HepG2 (cell line): ENCODE measurements around the gene UGT2A3. TPM values are rescaled to one million over a fixed set of nuclear protein-coding genes. Genes with fewer than 3 reads are reported as not detected.

Experiments
- CBFB ChIP-seq: sonication (generic); formaldehyde crosslinking; IDR thresholded peaks from 2 replicates; pipeline ENCODE4 v1.4.0; 2020; ENCODE audit warnings: missing genetic modification reagents
- EP300 ChIP-seq, 3 experiments: sonication (generic) in 1 of 3; formaldehyde crosslinking in 1 of 3; IDR thresholded peaks; 2 replicates each; pipeline versions ENCODE4 v1.5.1 to v1.6.1; 2011 to 2020; ENCODE audit warnings: low read depth in 2 of 3, low read length in 2 of 3, borderline replicate concordance in 1 of 3, improper control_type of control experiment in 1 of 3, mild to moderate bottlenecking in 1 of 3, missing genetic modification reagents in 1 of 3, moderate library complexity in 1 of 3
- ERF ChIP-seq: IDR thresholded peaks from 2 replicates; pipeline ENCODE4 v1.6.1; 2018; ENCODE audit warnings: missing biosample characterization, missing genetic modification reagents
- FOXA1 ChIP-seq, 2 experiments: fragments of 450-650 bp in 1 of 2; sonication (generic) in 1 of 2; formaldehyde crosslinking in 1 of 2; IDR thresholded peaks; 2 replicates each; pipeline versions ENCODE4 v1.4.0 to v1.6.1; 2016 to 2020; ENCODE audit warnings: missing genetic modification reagents in 1 of 2
- KLF13 ChIP-seq: sonication (generic); formaldehyde crosslinking; IDR thresholded peaks from 2 replicates; pipeline ENCODE4 v1.4.0; 2020; ENCODE audit warnings: mild to moderate bottlenecking, missing genetic modification reagents
- KLF16 ChIP-seq, 2 experiments: sonication (generic) in 1 of 2; formaldehyde crosslinking in 1 of 2; IDR thresholded peaks; 2 replicates each; pipeline versions ENCODE4 v1.6.1 to v1.8.0; 2016 to 2023; ENCODE audit warnings: missing genetic modification reagents in 2 of 2, missing compliant biosample characterization in 1 of 2
- MEIS1 ChIP-seq: sonication (generic); formaldehyde crosslinking; IDR thresholded peaks from 2 replicates; pipeline ENCODE4 v1.9.0; 2021; ENCODE audit warnings: mild to moderate bottlenecking, missing genetic modification reagents, moderate library complexity, borderline replicate concordance
- MTA3 ChIP-seq: sonication (generic); formaldehyde crosslinking; IDR thresholded peaks from 2 replicates; pipeline ENCODE4 v1.4.0; 2020; ENCODE audit warnings: missing genetic modification reagents
- NCOA1 ChIP-seq: sonication (generic); formaldehyde crosslinking; IDR thresholded peaks from 2 replicates; pipeline ENCODE4 v1.9.0; 2021; ENCODE audit warnings: missing genetic modification reagents
- PHF21A ChIP-seq: sonication (generic); formaldehyde crosslinking; IDR thresholded peaks from 2 replicates; pipeline ENCODE4 v1.5.0; 2020; ENCODE audit warnings: mild to moderate bottlenecking, missing genetic modification reagents
- RXRB ChIP-seq: IDR thresholded peaks from 2 replicates; pipeline ENCODE4 v1.6.1; 2016; ENCODE audit warnings: borderline replicate concordance, missing genetic modification reagents, missing compliant biosample characterization
- THAP11 ChIP-seq: IDR thresholded peaks from 2 replicates; pipeline ENCODE4 v1.6.1; 2016; ENCODE audit warnings: missing biosample characterization, missing genetic modification reagents
- ZNF839 ChIP-seq: sonication (generic); formaldehyde crosslinking; IDR thresholded peaks from 2 replicates; pipeline ENCODE4 v1.4.0; 2020; ENCODE audit warnings: missing genetic modification reagents, mild to moderate bottlenecking, borderline replicate concordance
- ZSCAN29 ChIP-seq: sonication (generic); formaldehyde crosslinking; conservative IDR thresholded peaks from 2 replicates; pipeline ENCODE4 v1.4.0; 2020; ENCODE audit warnings: mild to moderate bottlenecking, missing genetic modification reagents
- polyA plus RNA-seq, 8 experiments: library from polyadenylated mRNA; depleted of rRNA in 3 of 8; stranded (reverse) in 7 of 8; unstranded in 1 of 8; fragments of >200 nt; fragmentation: Illumina TruSeq in 4 of 8; extraction: Trizol in 4 of 8; gene quantifications; 2 replicates each; pipeline versions ENCODE4 v1.2.1 to v1.2.3, GENCODE V29; 2011 to 2016; ENCODE audit warnings: low read depth in 4 of 8, missing spikeins in 1 of 8, mixed read lengths in 1 of 8; ENCODE audit not compliant: insufficient read depth in 1 of 8
- total RNA-seq, 5 experiments: library from RNA; depleted of rRNA; stranded (reverse); fragments of >200 nt; fragmentation: Illumina TruSeq; extraction: Trizol; gene quantifications; 2 replicates each; pipeline ENCODE4 v1.2.3, GENCODE V29; 2016; ENCODE audit warnings: low read depth in 1 of 5
- TF ChIP-seq, protein P1 (sequence below): sonication (generic); formaldehyde crosslinking; IDR thresholded peaks from 2 replicates; pipeline ENCODE4 v1.4.0; 2020; ENCODE audit warnings: missing genetic modification reagents
- TF ChIP-seq, protein P2 (sequence below): IDR thresholded peaks from 2 replicates; pipeline ENCODE4 v1.6.1; 2016; ENCODE audit warnings: mild to moderate bottlenecking
- TF ChIP-seq, protein P3 (sequence below): sonication (generic); formaldehyde crosslinking; IDR thresholded peaks from 2 replicates; pipeline ENCODE4 v1.5.1; 2020; ENCODE audit warnings: mild to moderate bottlenecking, missing genetic modification reagents, borderline replicate concordance
- TF ChIP-seq, protein P4 (sequence below): sonication (generic); formaldehyde crosslinking; IDR thresholded peaks from 2 replicates; pipeline ENCODE4 v1.4.0; 2020; ENCODE audit warnings: missing genetic modification reagents
- TF ChIP-seq, protein P5 (sequence below): sonication (generic); formaldehyde crosslinking; conservative IDR thresholded peaks from 2 replicates; pipeline ENCODE4 v1.4.0; 2020; ENCODE audit warnings: mild to moderate bottlenecking, missing genetic modification reagents, moderate library complexity

Gene UGT2A3
- total and polyA plus RNA-seq, 2 of the 13 experiments (the other 11 are each of a cell fraction or from before 2014, with no cell fraction given), result 61.3 to 97.2 TPM

DNA sequence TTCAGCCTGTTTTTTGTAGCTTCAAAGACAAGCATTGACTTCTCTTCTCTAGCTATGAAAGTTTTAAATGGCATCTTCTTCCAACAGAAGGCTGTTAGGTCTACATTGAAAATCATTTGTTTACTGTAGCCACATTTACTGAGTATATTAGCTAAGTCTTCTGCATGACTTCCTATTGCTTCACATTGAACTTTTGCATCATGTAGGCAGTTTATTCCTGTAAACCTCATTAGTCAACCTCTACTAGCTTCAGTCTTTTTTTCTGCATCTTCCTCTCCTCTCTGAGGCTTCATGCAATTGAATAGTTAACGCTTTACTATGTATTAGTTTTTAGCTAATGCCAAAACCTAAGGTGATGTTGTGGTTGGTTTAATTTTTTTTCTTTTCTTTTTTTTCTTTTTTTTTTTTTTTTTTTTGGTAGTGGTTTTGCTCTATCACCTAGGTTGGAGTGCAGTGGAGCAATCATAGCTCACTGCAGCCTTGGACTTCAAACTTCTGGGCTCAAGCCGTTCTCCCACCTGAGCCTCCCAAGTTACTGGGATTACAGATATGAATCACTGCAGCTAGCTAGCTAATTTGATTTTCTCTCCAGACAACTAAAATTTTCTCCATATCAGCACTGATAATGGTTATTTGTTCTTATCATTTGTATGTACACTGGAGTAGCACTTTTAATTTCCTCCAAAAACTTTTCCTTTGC, 3.4 kb downstream of the UGT2A3 start (continued):
- TF ChIP-seq KLF13 (no peak), ERF (CRISPR knock-in tag) (peak; percentile 52), RXRB (peak; percentile 55; the same call in 1 of the 2 replicates), MTA3 (CRISPR knock-in tag) (no peak), THAP11 (CRISPR knock-in tag) (peak; percentile 56; the same call in 1 of the 2 replicates), ZNF839 (CRISPR knock-in tag) (no peak), MEIS1 (CRISPR knock-in tag) (no peak), KLF16 (CRISPR knock-in tag; IDR thresholded peaks at IDR 0.05) (peak in 1 of 2 experiments; percentile 84; a peak in 2 of 4 replicates), ZSCAN29 (CRISPR knock-in tag) (no peak), PHF21A (peak; percentile 56), NCOA1 (CRISPR knock-in tag) (no peak), EP300 (IDR thresholded peaks at IDR 0.05; ENCODE audit: low read depth in 2 of 2, low read length in 2 of 2) (peak in 1 of 2 experiments; percentile 75; a peak in 1 of 4 replicates), EP300 (CRISPR knock-in tag; IDR thresholded peaks at IDR 0.05; ENCODE audit: borderline replicate concordance) (peak; percentile 74; the same call in 1 of the 2 replicates), FOXA1 (IDR thresholded peaks at IDR 0.05) (no peak), FOXA1 (CRISPR knock-in tag; IDR thresholded peaks at IDR 0.05) (peak; percentile 70), CBFB (CRISPR knock-in tag) (0 out of 2 replicates have a peak, but pooled peaks have one; percentile 24)
- TF ChIP-seq, protein P1, sequence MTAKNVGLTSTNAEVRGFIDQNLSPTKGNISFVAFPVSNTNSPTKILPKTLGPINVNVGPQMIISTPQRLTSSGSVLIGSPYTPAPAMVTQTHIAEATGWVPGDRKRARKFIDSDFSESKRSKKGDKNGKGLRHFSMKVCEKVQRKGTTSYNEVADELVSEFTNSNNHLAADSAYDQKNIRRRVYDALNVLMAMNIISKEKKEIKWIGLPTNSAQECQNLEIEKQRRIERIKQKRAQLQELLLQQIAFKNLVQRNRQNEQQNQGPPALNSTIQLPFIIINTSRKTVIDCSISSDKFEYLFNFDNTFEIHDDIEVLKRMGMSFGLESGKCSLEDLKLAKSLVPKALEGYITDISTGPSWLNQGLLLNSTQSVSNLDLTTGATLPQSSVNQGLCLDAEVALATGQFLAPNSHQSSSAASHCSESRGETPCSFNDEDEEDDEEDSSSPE (CRISPR knock-in tag), result no peak
- TF ChIP-seq, protein P2, sequence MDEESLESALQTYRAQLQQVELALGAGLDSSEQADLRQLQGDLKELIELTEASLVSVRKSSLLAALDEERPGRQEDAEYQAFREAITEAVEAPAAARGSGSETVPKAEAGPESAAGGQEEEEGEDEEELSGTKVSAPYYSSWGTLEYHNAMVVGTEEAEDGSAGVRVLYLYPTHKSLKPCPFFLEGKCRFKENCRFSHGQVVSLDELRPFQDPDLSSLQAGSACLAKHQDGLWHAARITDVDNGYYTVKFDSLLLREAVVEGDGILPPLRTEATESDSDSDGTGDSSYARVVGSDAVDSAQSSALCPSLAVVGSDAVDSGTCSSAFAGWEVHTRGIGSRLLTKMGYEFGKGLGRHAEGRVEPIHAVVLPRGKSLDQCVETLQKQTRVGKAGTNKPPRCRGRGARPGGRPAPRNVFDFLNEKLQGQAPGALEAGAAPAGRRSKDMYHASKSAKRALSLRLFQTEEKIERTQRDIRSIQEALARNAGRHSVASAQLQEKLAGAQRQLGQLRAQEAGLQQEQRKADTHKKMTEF (CRISPR knock-in tag), result 0 out of 2 replicates have a peak, but pooled peaks have one; percentile 58
- TF ChIP-seq, protein P3, sequence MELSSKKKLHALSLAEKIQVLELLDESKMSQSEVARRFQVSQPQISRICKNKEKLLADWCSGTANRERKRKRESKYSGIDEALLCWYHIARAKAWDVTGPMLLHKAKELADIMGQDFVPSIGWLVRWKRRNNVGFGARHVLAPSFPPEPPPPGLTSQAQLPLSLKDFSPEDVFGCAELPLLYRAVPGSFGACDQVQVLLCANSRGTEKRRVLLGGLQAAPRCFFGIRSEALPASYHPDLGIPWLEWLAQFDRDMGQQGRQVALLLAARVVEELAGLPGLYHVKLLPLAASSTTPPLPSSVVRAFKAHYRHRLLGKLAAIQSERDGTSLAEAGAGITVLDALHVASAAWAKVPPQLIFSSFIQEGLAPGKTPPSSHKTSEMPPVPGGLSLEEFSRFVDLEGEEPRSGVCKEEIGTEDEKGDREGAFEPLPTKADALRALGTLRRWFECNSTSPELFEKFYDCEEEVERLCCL (CRISPR knock-in tag), result no peak
- TF ChIP-seq, protein P4, sequence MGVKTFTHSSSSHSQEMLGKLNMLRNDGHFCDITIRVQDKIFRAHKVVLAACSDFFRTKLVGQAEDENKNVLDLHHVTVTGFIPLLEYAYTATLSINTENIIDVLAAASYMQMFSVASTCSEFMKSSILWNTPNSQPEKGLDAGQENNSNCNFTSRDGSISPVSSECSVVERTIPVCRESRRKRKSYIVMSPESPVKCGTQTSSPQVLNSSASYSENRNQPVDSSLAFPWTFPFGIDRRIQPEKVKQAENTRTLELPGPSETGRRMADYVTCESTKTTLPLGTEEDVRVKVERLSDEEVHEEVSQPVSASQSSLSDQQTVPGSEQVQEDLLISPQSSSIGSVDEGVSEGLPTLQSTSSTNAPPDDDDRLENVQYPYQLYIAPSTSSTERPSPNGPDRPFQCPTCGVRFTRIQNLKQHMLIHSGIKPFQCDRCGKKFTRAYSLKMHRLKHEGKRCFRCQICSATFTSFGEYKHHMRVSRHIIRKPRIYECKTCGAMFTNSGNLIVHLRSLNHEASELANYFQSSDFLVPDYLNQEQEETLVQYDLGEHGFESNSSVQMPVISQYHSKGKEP (CRISPR knock-in tag), result no peak
- TF ChIP-seq, protein P5, sequence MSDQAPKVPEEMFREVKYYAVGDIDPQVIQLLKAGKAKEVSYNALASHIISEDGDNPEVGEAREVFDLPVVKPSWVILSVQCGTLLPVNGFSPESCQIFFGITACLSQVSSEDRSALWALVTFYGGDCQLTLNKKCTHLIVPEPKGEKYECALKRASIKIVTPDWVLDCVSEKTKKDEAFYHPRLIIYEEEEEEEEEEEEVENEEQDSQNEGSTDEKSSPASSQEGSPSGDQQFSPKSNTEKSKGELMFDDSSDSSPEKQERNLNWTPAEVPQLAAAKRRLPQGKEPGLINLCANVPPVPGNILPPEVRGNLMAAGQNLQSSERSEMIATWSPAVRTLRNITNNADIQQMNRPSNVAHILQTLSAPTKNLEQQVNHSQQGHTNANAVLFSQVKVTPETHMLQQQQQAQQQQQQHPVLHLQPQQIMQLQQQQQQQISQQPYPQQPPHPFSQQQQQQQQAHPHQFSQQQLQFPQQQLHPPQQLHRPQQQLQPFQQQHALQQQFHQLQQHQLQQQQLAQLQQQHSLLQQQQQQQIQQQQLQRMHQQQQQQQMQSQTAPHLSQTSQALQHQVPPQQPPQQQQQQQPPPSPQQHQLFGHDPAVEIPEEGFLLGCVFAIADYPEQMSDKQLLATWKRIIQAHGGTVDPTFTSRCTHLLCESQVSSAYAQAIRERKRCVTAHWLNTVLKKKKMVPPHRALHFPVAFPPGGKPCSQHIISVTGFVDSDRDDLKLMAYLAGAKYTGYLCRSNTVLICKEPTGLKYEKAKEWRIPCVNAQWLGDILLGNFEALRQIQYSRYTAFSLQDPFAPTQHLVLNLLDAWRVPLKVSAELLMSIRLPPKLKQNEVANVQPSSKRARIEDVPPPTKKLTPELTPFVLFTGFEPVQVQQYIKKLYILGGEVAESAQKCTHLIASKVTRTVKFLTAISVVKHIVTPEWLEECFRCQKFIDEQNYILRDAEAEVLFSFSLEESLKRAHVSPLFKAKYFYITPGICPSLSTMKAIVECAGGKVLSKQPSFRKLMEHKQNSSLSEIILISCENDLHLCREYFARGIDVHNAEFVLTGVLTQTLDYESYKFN (CRISPR knock-in tag), result peak; percentile 64
